Measurements from ENCODE around the gene KRT222.

DNA sequence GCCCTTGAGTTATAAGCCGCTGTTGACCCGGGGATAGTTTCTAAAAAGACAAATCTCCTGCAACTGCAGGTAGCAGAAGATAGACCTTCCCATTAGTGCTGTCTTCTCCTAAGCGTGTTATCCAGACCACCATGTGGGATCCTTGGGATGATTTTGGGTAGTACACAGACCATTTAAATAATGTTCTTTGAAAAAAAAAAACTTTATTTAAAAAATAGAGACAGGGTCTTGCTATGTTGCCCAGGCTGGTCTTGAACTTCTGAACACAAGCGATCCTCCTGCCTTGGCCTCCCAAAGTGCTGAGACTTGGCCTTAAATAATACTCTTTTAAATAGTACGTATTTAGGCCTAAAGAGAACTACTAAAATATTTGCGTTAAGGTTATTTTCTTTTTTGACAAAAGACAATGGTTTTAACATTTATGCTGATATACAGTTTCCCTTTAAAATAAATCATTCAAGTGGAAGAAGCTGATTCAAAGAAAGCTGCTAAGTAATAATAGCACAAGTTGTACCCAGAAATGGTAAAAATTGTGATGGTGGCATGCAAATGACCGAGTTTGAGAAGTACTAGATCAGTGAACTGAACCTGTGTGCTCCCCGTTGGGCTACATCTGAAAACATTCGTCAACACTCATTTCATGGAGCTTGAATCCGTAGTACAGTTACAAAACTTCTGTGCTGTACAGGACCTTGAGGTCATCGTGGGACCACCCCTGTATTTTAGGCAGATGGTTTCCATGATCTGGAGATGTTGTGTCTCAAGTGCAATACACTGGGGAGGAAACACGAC lies 41.4 kb downstream of the KRT222 start:
- TF ChIP-seq RFXANK (CRISPR knock-in tag; IDR thresholded peaks at IDR 0.05) (no peak), ZNF274 (CRISPR knock-in tag; IDR thresholded peaks at IDR 0.05) (no peak), ZBTB1 (CRISPR knock-in tag; IDR thresholded peaks at IDR 0.05; ENCODE audit: borderline replicate concordance) (no peak), RNF2 (conservative IDR thresholded peaks at IDR 0.05; ENCODE audit: low read depth) (no peak)
- TF ChIP-seq, protein P1, sequence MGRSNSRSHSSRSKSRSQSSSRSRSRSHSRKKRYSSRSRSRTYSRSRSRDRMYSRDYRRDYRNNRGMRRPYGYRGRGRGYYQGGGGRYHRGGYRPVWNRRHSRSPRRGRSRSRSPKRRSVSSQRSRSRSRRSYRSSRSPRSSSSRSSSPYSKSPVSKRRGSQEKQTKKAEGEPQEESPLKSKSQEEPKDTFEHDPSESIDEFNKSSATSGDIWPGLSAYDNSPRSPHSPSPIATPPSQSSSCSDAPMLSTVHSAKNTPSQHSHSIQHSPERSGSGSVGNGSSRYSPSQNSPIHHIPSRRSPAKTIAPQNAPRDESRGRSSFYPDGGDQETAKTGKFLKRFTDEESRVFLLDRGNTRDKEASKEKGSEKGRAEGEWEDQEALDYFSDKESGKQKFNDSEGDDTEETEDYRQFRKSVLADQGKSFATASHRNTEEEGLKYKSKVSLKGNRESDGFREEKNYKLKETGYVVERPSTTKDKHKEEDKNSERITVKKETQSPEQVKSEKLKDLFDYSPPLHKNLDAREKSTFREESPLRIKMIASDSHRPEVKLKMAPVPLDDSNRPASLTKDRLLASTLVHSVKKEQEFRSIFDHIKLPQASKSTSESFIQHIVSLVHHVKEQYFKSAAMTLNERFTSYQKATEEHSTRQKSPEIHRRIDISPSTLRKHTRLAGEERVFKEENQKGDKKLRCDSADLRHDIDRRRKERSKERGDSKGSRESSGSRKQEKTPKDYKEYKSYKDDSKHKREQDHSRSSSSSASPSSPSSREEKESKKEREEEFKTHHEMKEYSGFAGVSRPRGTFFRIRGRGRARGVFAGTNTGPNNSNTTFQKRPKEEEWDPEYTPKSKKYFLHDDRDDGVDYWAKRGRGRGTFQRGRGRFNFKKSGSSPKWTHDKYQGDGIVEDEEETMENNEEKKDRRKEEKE (IDR thresholded peaks at IDR 0.05) = no peak

All from HepG2 (cell line).